ENCODE data around the gene TRIM67. TPM values are rescaled to one million over a fixed set of nuclear protein-coding genes. Genes with fewer than 3 reads are reported as not detected.

Gene TRIM67
- total RNA-seq, 2 donors from 2014 or later = 0.19 TPM; not detected in 1

DNA sequence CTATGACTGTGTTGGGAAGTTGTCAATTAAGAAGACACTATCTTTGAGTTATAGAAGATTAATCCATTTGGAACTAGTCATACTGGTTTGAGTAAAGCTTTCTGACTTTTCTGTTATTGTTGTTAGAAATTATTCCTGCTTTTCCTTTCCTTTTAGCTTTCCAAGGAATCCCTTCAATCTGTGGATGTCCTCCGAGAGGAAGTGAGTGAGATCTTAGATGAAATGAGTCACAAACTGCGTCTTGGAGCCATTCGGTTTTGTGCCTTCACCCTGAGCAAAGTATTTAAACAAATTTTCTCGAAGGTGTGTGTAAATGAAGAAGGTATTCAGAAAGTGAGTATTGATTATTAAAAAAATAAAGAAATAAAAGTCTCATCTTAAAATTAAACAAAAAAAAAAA lies 98.5 kb downstream of the TRIM67 start:
- Histone ChIP-seq H3K4me3 (no peak overlapping the region), H3K36me3 (peaks cover 66% of the 10 kb centered on the region), H3K9me3 (no peaks in the 10 kb centered on the region), H3K4me1 (no peaks in the 10 kb centered on the region), H3K27ac (no peak overlapping the region), H3K27me3 (no peaks in the 10 kb centered on the region)
- no peak for TF ChIP-seq CTCF (IDR thresholded peaks at IDR 0.05)
- no peak for DNase-seq (ENCODE audit: low spot score)

DNA sequence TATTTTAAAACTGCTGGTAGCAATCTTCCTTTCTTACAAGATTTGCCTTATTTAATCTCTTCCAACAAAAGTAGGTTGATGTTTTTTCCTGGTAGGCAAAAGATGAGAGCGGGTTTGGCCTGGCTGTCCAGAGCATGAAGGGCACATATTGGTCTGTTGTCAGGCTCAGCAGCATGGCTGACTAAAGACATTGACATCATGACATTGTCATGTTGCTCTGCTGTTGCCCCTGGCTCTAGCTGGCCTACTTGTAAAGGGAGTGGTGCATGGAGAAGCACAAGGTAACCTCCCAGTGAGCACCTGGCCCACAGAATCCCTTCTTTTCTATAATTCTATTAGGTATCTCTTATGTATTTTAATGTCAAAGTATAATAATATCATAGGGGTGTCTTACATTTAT lies 102.8 kb downstream of the TRIM67 start:
- H3K4me3 ChIP-seq = no peak overlapping the region
- DNase-seq (ENCODE audit: low spot score) = no peak
- H3K27ac ChIP-seq = no peak overlapping the region
- no peaks in the 10 kb centered on the region for H3K27me3 ChIP-seq
- no peaks in the 10 kb centered on the region for H3K4me1 ChIP-seq
- TF ChIP-seq CTCF (IDR thresholded peaks at IDR 0.05) = no peak
- peaks cover 86% of the 10 kb centered on the region for H3K36me3 ChIP-seq
- no peaks in the 10 kb centered on the region for H3K9me3 ChIP-seq

GRCh38 chr1:231265379-231265778 lies 103.5 kb downstream of the TRIM67 start:
- H3K27me3 ChIP-seq = no peaks in the 10 kb centered on the region
- TF ChIP-seq CTCF (IDR thresholded peaks at IDR 0.05) = no peak
- no peak overlapping the region for H3K4me3 ChIP-seq
- peaks cover 85% of the 10 kb centered on the region for H3K36me3 ChIP-seq
- H3K27ac ChIP-seq = no peak overlapping the region
- H3K9me3 ChIP-seq = no peaks in the 10 kb centered on the region
- DNase-seq (ENCODE audit: low spot score) = no peak
- no peaks in the 10 kb centered on the region for H3K4me1 ChIP-seq

DNA sequence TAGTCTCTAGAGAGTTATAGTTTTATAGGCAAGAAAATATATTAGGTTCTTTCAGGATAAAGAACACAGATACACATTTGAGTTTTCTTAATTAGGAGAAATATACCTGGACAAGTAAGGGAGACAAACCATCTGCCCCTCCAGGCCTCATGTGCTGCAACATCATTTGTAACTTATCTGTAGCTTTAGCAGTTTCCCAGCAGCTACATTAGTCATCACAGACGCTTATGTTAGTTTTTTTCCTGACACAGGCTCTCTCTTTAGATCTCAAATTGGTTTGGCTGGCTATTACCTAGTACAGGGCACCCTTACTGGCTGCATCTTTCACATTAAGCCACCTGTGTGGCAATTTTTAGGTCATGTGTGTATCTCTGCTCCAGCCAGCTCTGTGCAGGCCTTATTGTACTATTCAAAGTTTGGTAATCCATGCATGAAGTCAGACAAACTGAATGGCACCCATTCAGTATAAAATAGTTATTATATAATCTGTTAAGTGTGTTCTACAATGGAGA lies 105.0 kb downstream of the TRIM67 start:
- no peak for DNase-seq (ENCODE audit: low spot score)
- no peak for TF ChIP-seq CTCF (IDR thresholded peaks at IDR 0.05)
- Histone ChIP-seq H3K27ac (no peak overlapping the region), H3K36me3 (peaks cover 85% of the 10 kb centered on the region), H3K4me3 (no peak overlapping the region), H3K9me3 (no peaks in the 10 kb centered on the region), H3K4me1 (no peaks in the 10 kb centered on the region), H3K27me3 (no peaks in the 10 kb centered on the region)

Other genes starting within 250 kb of the TRIM67 start
- gene TTC13, start 183.2 kb upstream of the TRIM67 start, total RNA-seq = 1 to 10 TPM; 3.9 to 5.5 TPM
- 10 to 100 TPM; 19.6 to 36.5 TPM for gene ARV1, start 183.0 kb upstream of the TRIM67 start, total RNA-seq
- gene FAM89A, start 121.8 kb upstream of the TRIM67 start, total RNA-seq = 10 to 100 TPM in 1 of 2 donors, 1 to 10 TPM in 1; 6.4 to 11.2 TPM
- gene GNPAT, start 79.2 kb downstream of the TRIM67 start, total RNA-seq = 10 to 100 TPM; 30.8 to 53.2 TPM
- 10 to 100 TPM; 10.7 to 11.8 TPM for gene EXOC8, start 175.8 kb downstream of the TRIM67 start, total RNA-seq
- gene SPRTN, start 176.2 kb downstream of the TRIM67 start, total RNA-seq = 1 to 10 TPM; 8.9 to 9.1 TPM

All from right atrium auricular region (tissue), 2 donors.